ENCODE measurements around the gene WDR53. TPM values are rescaled to one million over a fixed set of nuclear protein-coding genes. Genes with fewer than 3 reads are reported as not detected.

WDR53 gene
- total and polyA plus RNA-seq, 9 of the 15 experiments (the other 6 are each of a cell fraction or from before 2014, with no cell fraction given) = 13.0 to 34.5 (median 20.9) TPM

DNA sequence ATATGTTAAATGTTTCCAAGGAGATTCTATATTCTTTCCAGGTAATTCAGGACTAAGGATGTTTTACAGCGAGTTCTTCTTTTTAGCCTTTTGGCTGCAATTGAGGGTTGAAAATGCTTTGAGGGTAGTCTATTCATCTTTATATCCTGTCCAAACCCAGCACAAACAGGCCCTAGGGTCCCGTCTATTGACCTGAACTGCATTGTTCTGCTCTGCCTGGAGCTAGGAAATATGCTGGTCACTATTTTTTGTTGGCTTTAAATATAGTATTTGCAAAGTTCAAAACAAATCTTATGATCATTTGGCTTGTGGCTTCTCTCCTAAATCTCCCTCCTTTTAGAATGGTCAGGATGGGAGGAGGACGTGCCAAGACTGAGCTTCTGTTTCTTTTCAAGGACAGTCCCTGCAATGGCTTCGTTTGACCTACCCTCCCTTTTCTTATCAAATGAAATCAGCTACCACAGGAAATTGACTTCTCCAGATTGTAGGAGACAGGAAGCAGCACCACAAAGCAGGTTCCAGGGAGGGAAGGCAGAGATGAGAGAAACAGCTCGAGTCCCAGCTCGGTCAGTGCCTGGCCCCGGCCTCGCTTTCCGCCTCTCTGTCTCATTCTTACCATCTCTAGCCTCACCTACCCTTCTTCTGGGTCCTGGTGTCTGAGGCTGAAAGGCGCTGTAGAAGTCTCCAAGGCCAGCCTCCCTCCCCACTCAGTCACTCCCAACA is 43.6 kb upstream of the WDR53 start (continued):
- TF ChIP-seq HSF4 (CRISPR knock-in tag; IDR thresholded peaks at IDR 0.05; ENCODE audit: borderline replicate concordance) (no peak), POLR2A (conservative IDR thresholded peaks at IDR 0.05) (peak; percentile 50), MTA3 (IDR thresholded peaks at IDR 0.05; ENCODE audit: borderline replicate concordance) (no peak), KAT7 (CRISPR knock-in tag; IDR thresholded peaks at IDR 0.05; ENCODE audit: borderline replicate concordance) (no peak), TCF3 (CRISPR knock-in tag; IDR thresholded peaks at IDR 0.05) (peak; percentile 49), TAF1 (IDR thresholded peaks at IDR 0.05; ENCODE audit: control insufficient read depth, extremely low read depth, insufficient read depth, low read length, severe bottlenecking) (no peak), NFRKB (IDR thresholded peaks at IDR 0.05; ENCODE audit: low read depth) (no peak), NFE2 (IDR thresholded peaks at IDR 0.05; ENCODE audit: low read depth) (no peak), CHD4 (IDR thresholded peaks at IDR 0.05; ENCODE audit: insufficient read depth, insufficient replicate concordance, low read depth, low read length, poor library complexity, severe bottlenecking) (no peak)
- TF ChIP-seq, protein P1, sequence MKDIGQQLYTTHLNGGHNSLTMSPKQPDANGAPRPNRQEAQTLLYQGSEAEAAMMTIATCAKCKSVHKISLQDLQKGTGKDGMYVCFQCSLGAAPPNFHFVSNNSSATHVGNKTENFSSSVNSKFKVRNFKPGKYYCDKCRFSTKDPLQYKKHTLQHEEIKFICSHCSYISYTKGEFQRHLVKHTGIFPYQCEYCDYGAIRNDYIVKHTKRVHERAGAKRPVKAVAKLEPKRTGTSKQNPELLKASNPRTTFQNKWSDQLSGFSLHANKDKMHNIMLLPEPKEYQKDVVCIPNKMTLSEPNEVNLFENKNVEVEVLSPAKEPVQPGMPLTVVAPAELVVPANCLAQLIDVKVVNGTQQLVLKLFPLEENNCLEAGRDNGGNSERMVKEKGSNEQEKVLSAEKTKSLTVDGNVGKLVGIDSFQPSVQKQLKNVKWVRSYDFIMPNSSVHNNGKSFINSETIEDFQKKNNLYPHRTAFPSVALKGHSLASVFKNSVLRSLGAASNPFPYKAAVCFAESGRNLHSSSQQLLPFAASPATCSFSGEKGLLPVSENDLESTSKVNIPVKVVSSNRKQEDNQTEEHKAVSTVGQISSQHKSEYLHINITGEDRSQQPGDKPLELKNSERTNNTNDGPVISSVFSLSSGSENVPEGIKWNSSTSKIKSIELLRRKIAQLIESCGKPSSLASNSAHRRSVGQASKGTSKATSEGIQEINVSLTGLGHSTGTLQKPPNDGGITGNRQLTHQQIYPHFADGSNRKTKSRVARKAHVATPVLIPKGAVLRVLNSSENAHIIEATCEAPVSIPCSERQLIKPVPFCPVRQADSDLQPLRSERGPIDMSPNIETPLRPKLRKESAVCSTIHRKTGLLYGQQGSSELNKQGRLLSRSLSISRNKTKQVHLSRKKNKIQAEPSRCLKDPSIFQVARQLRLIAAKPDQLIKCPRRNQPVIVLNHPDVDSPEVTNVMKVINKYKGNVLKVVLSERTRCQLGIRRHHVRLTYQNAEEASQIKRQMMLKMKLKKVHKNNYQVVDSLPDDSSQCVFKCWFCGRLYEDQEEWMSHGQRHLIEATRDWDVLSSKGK (CRISPR knock-in tag; IDR thresholded peaks at IDR 0.05) = no peak
- TF ChIP-seq, protein P2, sequence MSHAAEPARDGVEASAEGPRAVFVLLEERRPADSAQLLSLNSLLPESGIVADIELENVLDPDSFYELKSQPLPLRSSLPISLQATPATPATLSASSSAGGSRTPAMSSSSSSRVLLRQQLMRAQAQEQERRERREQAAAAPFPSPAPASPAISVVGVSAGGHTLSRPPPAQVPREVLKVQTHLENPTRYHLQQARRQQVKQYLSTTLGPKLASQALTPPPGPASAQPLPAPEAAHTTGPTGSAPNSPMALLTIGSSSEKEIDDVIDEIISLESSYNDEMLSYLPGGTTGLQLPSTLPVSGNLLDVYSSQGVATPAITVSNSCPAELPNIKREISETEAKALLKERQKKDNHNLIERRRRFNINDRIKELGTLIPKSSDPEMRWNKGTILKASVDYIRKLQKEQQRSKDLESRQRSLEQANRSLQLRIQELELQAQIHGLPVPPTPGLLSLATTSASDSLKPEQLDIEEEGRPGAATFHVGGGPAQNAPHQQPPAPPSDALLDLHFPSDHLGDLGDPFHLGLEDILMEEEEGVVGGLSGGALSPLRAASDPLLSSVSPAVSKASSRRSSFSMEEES (CRISPR knock-in tag; IDR thresholded peaks at IDR 0.05) = no peak
- TF ChIP-seq, protein P3, sequence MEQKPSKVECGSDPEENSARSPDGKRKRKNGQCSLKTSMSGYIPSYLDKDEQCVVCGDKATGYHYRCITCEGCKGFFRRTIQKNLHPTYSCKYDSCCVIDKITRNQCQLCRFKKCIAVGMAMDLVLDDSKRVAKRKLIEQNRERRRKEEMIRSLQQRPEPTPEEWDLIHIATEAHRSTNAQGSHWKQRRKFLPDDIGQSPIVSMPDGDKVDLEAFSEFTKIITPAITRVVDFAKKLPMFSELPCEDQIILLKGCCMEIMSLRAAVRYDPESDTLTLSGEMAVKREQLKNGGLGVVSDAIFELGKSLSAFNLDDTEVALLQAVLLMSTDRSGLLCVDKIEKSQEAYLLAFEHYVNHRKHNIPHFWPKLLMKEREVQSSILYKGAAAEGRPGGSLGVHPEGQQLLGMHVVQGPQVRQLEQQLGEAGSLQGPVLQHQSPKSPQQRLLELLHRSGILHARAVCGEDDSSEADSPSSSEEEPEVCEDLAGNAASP (IDR thresholded peaks at IDR 0.05) = no peak
- TF ChIP-seq, protein P4, sequence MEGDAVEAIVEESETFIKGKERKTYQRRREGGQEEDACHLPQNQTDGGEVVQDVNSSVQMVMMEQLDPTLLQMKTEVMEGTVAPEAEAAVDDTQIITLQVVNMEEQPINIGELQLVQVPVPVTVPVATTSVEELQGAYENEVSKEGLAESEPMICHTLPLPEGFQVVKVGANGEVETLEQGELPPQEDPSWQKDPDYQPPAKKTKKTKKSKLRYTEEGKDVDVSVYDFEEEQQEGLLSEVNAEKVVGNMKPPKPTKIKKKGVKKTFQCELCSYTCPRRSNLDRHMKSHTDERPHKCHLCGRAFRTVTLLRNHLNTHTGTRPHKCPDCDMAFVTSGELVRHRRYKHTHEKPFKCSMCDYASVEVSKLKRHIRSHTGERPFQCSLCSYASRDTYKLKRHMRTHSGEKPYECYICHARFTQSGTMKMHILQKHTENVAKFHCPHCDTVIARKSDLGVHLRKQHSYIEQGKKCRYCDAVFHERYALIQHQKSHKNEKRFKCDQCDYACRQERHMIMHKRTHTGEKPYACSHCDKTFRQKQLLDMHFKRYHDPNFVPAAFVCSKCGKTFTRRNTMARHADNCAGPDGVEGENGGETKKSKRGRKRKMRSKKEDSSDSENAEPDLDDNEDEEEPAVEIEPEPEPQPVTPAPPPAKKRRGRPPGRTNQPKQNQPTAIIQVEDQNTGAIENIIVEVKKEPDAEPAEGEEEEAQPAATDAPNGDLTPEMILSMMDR (IDR thresholded peaks at IDR 0.05 in 2 of 3, conservative IDR thresholded peaks at IDR 0.05 in 1 of 3; ENCODE audit: insufficient read depth in 2 of 3, low read depth in 1 of 3, low read length in 3 of 3) = no peak
- TF ChIP-seq, protein P5, sequence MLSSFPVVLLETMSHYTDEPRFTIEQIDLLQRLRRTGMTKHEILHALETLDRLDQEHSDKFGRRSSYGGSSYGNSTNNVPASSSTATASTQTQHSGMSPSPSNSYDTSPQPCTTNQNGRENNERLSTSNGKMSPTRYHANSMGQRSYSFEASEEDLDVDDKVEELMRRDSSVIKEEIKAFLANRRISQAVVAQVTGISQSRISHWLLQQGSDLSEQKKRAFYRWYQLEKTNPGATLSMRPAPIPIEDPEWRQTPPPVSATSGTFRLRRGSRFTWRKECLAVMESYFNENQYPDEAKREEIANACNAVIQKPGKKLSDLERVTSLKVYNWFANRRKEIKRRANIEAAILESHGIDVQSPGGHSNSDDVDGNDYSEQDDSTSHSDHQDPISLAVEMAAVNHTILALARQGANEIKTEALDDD (IDR thresholded peaks at IDR 0.05) = peak; percentile 41
